Dendritic cell treated with granulocyte-macrophage colony-stimulating factor and Interleukin-4, amounts not matched to agents 40 ng/mL and 50 ng/mL, for 4 days (primary cell): ENCODE results near the gene IQSEC1.
A peak's percentile ranks its signal among the peaks of the same experiment; 100 is the strongest.

ENCODE experiments used
- H3K27ac Mint-ChIP-seq: one replicate; pipeline ENCODE4 v1.8.0; 2022; ENCODE audit warnings: mild to moderate bottlenecking, mixed read lengths
- H3K27me3 Mint-ChIP-seq: one replicate; pipeline ENCODE4 v1.8.0; 2022; ENCODE audit warnings: mild to moderate bottlenecking, mixed read lengths
- H3K36me3 Mint-ChIP-seq: one replicate; pipeline ENCODE4 v1.8.0; 2022; ENCODE audit warnings: low read depth, mixed read lengths
- H3K4me1 Mint-ChIP-seq: one replicate; pipeline ENCODE4 v1.8.0; 2022; ENCODE audit warnings: low read depth, mixed read lengths
- H3K4me3 Mint-ChIP-seq: one replicate; pipeline ENCODE4 v1.8.0; 2022; ENCODE audit warnings: mild to moderate bottlenecking, moderate library complexity, mixed read lengths
- H3K9me3 Mint-ChIP-seq: one replicate; pipeline ENCODE4 v1.8.0; 2022; ENCODE audit warnings: mixed read lengths
- intact Hi-C: fragments of 100-400 bp; cut with micrococcal nuclease; formaldehyde crosslinking; loops from one replicate; pipeline ENCODE4 v1.15.0; 2022

Gene IQSEC1

GRCh38 chr3:12898965-12899755 is 174.1 kb downstream of the IQSEC1 start:
- Mint-ChIP-seq H3K4me1 (peaks cover 22% of the 10 kb centered on the region), H3K4me3 (no peak overlapping the region), H3K27me3 (peaks cover 3% of the 10 kb centered on the region), H3K9me3 (no peaks in the 10 kb centered on the region), H3K36me3 (peaks cover 74% of the 10 kb centered on the region), H3K27ac (no peak overlapping the region)
- intact Hi-C loops, result loop anchor here (10.0 kb wide), 2 partner anchors 86 to 194 kb away; no protein-coding TSS in a partner anchor

GRCh38 chr3:12898290-12898964 is 174.8 kb downstream of the IQSEC1 start:
- no peaks in the 10 kb centered on the region for H3K9me3 Mint-ChIP-seq
- no peak overlapping the region for H3K27ac Mint-ChIP-seq
- H3K36me3 Mint-ChIP-seq, result peaks cover 66% of the 10 kb centered on the region
- peaks cover 15% of the 10 kb centered on the region for H3K4me1 Mint-ChIP-seq
- peaks cover 5% of the 10 kb centered on the region for H3K27me3 Mint-ChIP-seq
- intact Hi-C loops, result loop anchor here (10.0 kb wide), 2 partner anchors 86 to 194 kb away; no protein-coding TSS in a partner anchor
- no peak overlapping the region for H3K4me3 Mint-ChIP-seq

GRCh38 chr3:12897381-12898289 is 175.6 kb downstream of the IQSEC1 start:
- H3K4me1 Mint-ChIP-seq, result peaks cover 7% of the 10 kb centered on the region
- H3K4me3 Mint-ChIP-seq, result no peak overlapping the region
- H3K36me3 Mint-ChIP-seq, result peaks cover 59% of the 10 kb centered on the region
- H3K9me3 Mint-ChIP-seq, result no peaks in the 10 kb centered on the region
- no peak overlapping the region for H3K27ac Mint-ChIP-seq
- peaks cover 9% of the 10 kb centered on the region for H3K27me3 Mint-ChIP-seq
- intact Hi-C loops, result loop anchor here (10.0 kb wide), 2 partner anchors 87 to 193 kb away; no protein-coding TSS in a partner anchor

- Mint-ChIP-seq H3K36me3 (peaks cover 45% of the 10 kb centered on the region), H3K27me3 (peaks cover 15% of the 10 kb centered on the region), H3K4me3 (no peak overlapping the region), H3K9me3 (no peaks in the 10 kb centered on the region), H3K27ac (no peak overlapping the region), H3K4me1 (peaks cover 7% of the 10 kb centered on the region)
- intact Hi-C loops, result loop anchor here (10.0 kb wide), 2 partner anchors 88 to 192 kb away; no protein-coding TSS in a partner anchor
Observed at GRCh38 chr3:12896063-12896985, 176.9 kb downstream of the IQSEC1 start.

GRCh38 chr3:12895391-12896062 is 177.7 kb downstream of the IQSEC1 start:
- no peak overlapping the region for H3K4me3 Mint-ChIP-seq
- peaks cover 37% of the 10 kb centered on the region for H3K36me3 Mint-ChIP-seq
- peaks cover 7% of the 10 kb centered on the region for H3K4me1 Mint-ChIP-seq
- H3K27me3 Mint-ChIP-seq, result peaks cover 22% of the 10 kb centered on the region
- H3K9me3 Mint-ChIP-seq, result no peaks in the 10 kb centered on the region
- intact Hi-C loops, result loop anchor here (10.0 kb wide), 2 partner anchors 89 to 191 kb away; no protein-coding TSS in a partner anchor
- H3K27ac Mint-ChIP-seq, result no peak overlapping the region

GRCh38 chr3:12894629-12895028 is 178.6 kb downstream of the IQSEC1 start:
- Mint-ChIP-seq H3K4me3 (no peak overlapping the region), H3K4me1 (peaks cover 7% of the 10 kb centered on the region), H3K36me3 (peaks cover 30% of the 10 kb centered on the region), H3K27ac (no peak overlapping the region), H3K9me3 (no peaks in the 10 kb centered on the region), H3K27me3 (peaks cover 30% of the 10 kb centered on the region)
- intact Hi-C loops, result loop anchor here (5.0 to 10.0 kb wide), 3 partner anchors 90 to 190 kb away; no protein-coding TSS in a partner anchor

GRCh38 chr3:12893852-12894251 is 179.4 kb downstream of the IQSEC1 start:
- no peaks in the 10 kb centered on the region for H3K9me3 Mint-ChIP-seq
- H3K27ac Mint-ChIP-seq, result no peak overlapping the region
- peaks cover 33% of the 10 kb centered on the region for H3K27me3 Mint-ChIP-seq
- H3K4me3 Mint-ChIP-seq, result no peak overlapping the region
- peaks cover 22% of the 10 kb centered on the region for H3K36me3 Mint-ChIP-seq
- intact Hi-C loops, result loop anchor here (5.0 to 10.0 kb wide), 3 partner anchors 91 to 189 kb away; no protein-coding TSS in a partner anchor
- peaks cover 7% of the 10 kb centered on the region for H3K4me1 Mint-ChIP-seq

GRCh38 chr3:12893247-12893646 is 180.0 kb downstream of the IQSEC1 start:
- Mint-ChIP-seq H3K27ac (no peak overlapping the region), H3K4me3 (no peak overlapping the region), H3K4me1 (peaks cover 7% of the 10 kb centered on the region), H3K9me3 (no peaks in the 10 kb centered on the region), H3K36me3 (peaks cover 16% of the 10 kb centered on the region), H3K27me3 (peaks cover 36% of the 10 kb centered on the region)
- intact Hi-C loops, result loop anchor here (5.0 to 10.0 kb wide), 3 partner anchors 92 to 188 kb away; no protein-coding TSS in a partner anchor

- Mint-ChIP-seq H3K27me3 (peaks cover 39% of the 10 kb centered on the region), H3K4me1 (peaks cover 7% of the 10 kb centered on the region), H3K27ac (no peak overlapping the region), H3K9me3 (no peaks in the 10 kb centered on the region), H3K36me3 (peaks cover 11% of the 10 kb centered on the region), H3K4me3 (no peak overlapping the region)
- intact Hi-C loops, result loop anchor here (1.0 to 10.0 kb wide), 4 partner anchors 25 to 188 kb away; no protein-coding TSS in a partner anchor
Observed at GRCh38 chr3:12892840-12893189, 180.4 kb downstream of the IQSEC1 start.

- peaks cover 43% of the 10 kb centered on the region for H3K27me3 Mint-ChIP-seq
- H3K9me3 Mint-ChIP-seq, result no peaks in the 10 kb centered on the region
- peak overlapping the region; percentile 37 for H3K4me3 Mint-ChIP-seq
- H3K4me1 Mint-ChIP-seq, result peaks cover 7% of the 10 kb centered on the region
- intact Hi-C loops, result loop anchor here (1.0 to 10.0 kb wide), 4 partner anchors 24 to 187 kb away; no protein-coding TSS in a partner anchor
- peaks cover 5% of the 10 kb centered on the region for H3K36me3 Mint-ChIP-seq
- no peak overlapping the region for H3K27ac Mint-ChIP-seq
Observed at GRCh38 chr3:12891985-12892839, 181.0 kb downstream of the IQSEC1 start.

- Mint-ChIP-seq H3K4me3 (peak overlapping the region; percentile 37), H3K36me3 (no peaks in the 10 kb centered on the region), H3K27ac (no peak overlapping the region), H3K9me3 (no peaks in the 10 kb centered on the region), H3K4me1 (peaks cover 7% of the 10 kb centered on the region), H3K27me3 (peaks cover 47% of the 10 kb centered on the region)
- intact Hi-C loops, result loop anchor here (5.0 to 10.0 kb wide), 3 partner anchors 93 to 187 kb away; no protein-coding TSS in a partner anchor
Observed at GRCh38 chr3:12891391-12891984, 181.7 kb downstream of the IQSEC1 start.
